Measurements from ENCODE around the gene CNOT6.

GRCh38 chr5:180526269-180526668, 32.1 kb downstream of the CNOT6 start:
- no peak for TF ChIP-seq CTCF (IDR thresholded peaks at IDR 0.05)
- no peak for TF ChIP-seq POLR2A (IDR thresholded peaks at IDR 0.05)

All from testis (tissue), 2 donors.